Pancreas (tissue), 10 donors: ENCODE measurements around the gene CRYM. TPM values are rescaled to one million over a fixed set of nuclear protein-coding genes. Genes with fewer than 3 reads are reported as not detected.

Experiments
- ATAC-seq, 4 donors: fragments of 200-7000 bp; cut with Tn5 transposase; one replicate each; pipeline versions ENCODE4 v1.8.0 to v1.9.1; 2020; ENCODE audit warnings: mild to moderate bottlenecking in 4 of 4, moderate library complexity in 4 of 4
- DNase-seq, 6 donors: peaks; one replicate each; pipeline ENCODE4 v3.0.0-alpha.2; 2020
- FAIRE-seq: peaks from 2 replicates; lab custom pipeline; 2012; peaks lifted over from hg19 to GRCh38; lab: Jason Lieb, UNC
- H3K27ac ChIP-seq, 4 donors: fragments of 200-600 bp; sonication (generic); 1 replicate in 3 of 4; 2 replicates in 1 of 4; pipeline versions ENCODE4 v1.5.0 to v1.8.0; 2020
- H3K27me3 ChIP-seq, 4 donors: fragments of 200-600 bp; one replicate each; pipeline ENCODE4 v1.8.0; 2021
- H3K36me3 ChIP-seq, 3 donors: fragments of 200-600 bp; sonication (generic) in 1 of 3; one replicate each; pipeline versions ENCODE4 v1.5.0 to v1.8.0; 2020 to 2021
- H3K4me1 ChIP-seq, 3 donors: fragments of 200-600 bp; one replicate each; pipeline ENCODE4 v1.8.0; 2021
- H3K4me3 ChIP-seq, 4 donors: fragments of 200-600 bp; sonication (generic) in 2 of 4; one replicate each; pipeline versions ENCODE4 v1.5.0 to v1.8.0; 2020 to 2021
- H3K9me3 ChIP-seq, 4 donors: fragments of 200-600 bp; one replicate each; pipeline ENCODE4 v1.8.0; 2021
- CTCF ChIP-seq, 4 donors: fragments of 200-600 bp; sonication (generic) in 3 of 4; IDR thresholded peaks; one replicate each; pipeline versions ENCODE4 v1.5.0 to v1.8.0; 2021; ENCODE audit warnings: antibody characterized with exemption in 4 of 4
- WGBS, 2 donors: extraction: QIAGEN DNeasy Blood & Tissue Kit; methylation state at CpG; one replicate each; pipeline ENCODE4 v1.1.7; 2013; 5-methylcytosine and 5-hydroxymethylcytosine counted together
- intact Hi-C, 3 donors: fragments of 100-400 bp; cut with DNase I; formaldehyde crosslinking; loops; one replicate each; pipeline versions ENCODE4 v1.11.1 to v1.14.2; 2022
- polyA plus RNA-seq, 2 donors: library from polyadenylated mRNA; stranded (reverse); fragments of 200-250 nt; gene quantifications; one replicate each; pipeline ENCODE4 v1.2.3, GENCODE V29; 2013
- total RNA-seq, 6 donors: library from RNA; stranded (reverse); fragmentation: NEBNext Ultra II Directional in 4 of 6; extraction: Animal tissue kit (Norgen Biotek cat#: 25700) in 4 of 6; gene quantifications; one replicate each; pipeline versions ENCODE4 v1.2.1 to v1.2.4, GENCODE V29; 2021 to 2023
- donor health status: healthy with polysubstance abuse.
- donor health status: DM: no; HTN: no; CAD: no; lungs with moderate emphysema.
- donor health status: DM: no; HTN: no; CAD: no.
- donor health status: control.
- donor health status: control.
- donor health status: Bipolar disorder and iron deficiency.
- donor health status: DM: yes; HTN: yes; CAD: no.
- donor health status: DM: no; HTN: no; CAD: no.
- donor health status: DM: no; HTN: no; CAD: no.
- donor health status: DM: yes; HTN: yes; CAD: no.

The CRYM gene
- total and polyA plus RNA-seq, 8 donors: 0.09 to 0.22 (median 0.16) TPM; not detected in 3

GRCh38 chr16:21219551-21219950, 58.5 kb downstream of the CRYM start:
- no peak for TF ChIP-seq CTCF (IDR thresholded peaks at IDR 0.05)
- 87 to 96% methylated on average over 2 of the region's 2 CpGs for WGBS, 2 donors
- Histone ChIP-seq H3K36me3 (no peaks in the 10 kb centered on the region), H3K4me1 (no peaks in the 10 kb centered on the region), H3K4me3 (no peak overlapping the region), H3K27ac (no peak overlapping the region), H3K9me3 (no peaks in the 10 kb centered on the region), H3K27me3 (no peaks in the 10 kb centered on the region)
- no peak for FAIRE-seq
- DNase-seq: no peak
- ATAC-seq: no peak
- intact Hi-C loops: loop anchor here in 1 of 3 donors (5.0 kb wide), 1 partner anchor 38 kb away; no protein-coding TSS in a partner anchor

- Histone ChIP-seq H3K9me3 (no peaks in the 10 kb centered on the region), H3K4me3 (no peak overlapping the region), H3K27ac (no peak overlapping the region), H3K4me1 (no peaks in the 10 kb centered on the region), H3K27me3 (no peaks in the 10 kb centered on the region), H3K36me3 (no peaks in the 10 kb centered on the region)
- FAIRE-seq (no peak), ATAC-seq (no peak), DNase-seq (no peak)
- 40 to 41% methylated on average over 7 of the region's 7 CpGs for WGBS, 2 donors
- no peak for TF ChIP-seq CTCF (IDR thresholded peaks at IDR 0.05)
- intact Hi-C loops: loop anchor here in 1 of 3 donors (5.0 kb wide), 1 partner anchor 39 kb away; no protein-coding TSS in a partner anchor
Observed at GRCh38 chr16:21218153-21218552, 59.9 kb downstream of the CRYM start.

- WGBS, 2 donors: 56 to 78% methylated on average over 2 of the region's 2 CpGs
- no peaks in the 10 kb centered on the region for H3K27me3 ChIP-seq
Observed at GRCh38 chr16:21217121-21217520, 61.0 kb downstream of the CRYM start.

GRCh38 chr16:21214086-21214485, 64.0 kb downstream of the CRYM start:
- H3K4me1 ChIP-seq: no peaks in the 10 kb centered on the region
- H3K9me3 ChIP-seq: no peaks in the 10 kb centered on the region
- no peak for DNase-seq
- H3K27ac ChIP-seq: no peak overlapping the region
- FAIRE-seq: no peak
- intact Hi-C loops: no loop called here
- no peak for TF ChIP-seq CTCF (IDR thresholded peaks at IDR 0.05)
- no peaks in the 10 kb centered on the region for H3K36me3 ChIP-seq
- no peaks in the 10 kb centered on the region for H3K27me3 ChIP-seq
- 63 to 68% methylated on average over 4 of the region's 4 CpGs for WGBS, 2 donors
- ATAC-seq: no peak
- no peak overlapping the region for H3K4me3 ChIP-seq

More at GRCh38 chr16:21217121-21217520, 61.0 kb downstream of the CRYM start:
- no peak for TF ChIP-seq CTCF (IDR thresholded peaks at IDR 0.05)
- intact Hi-C loops: loop anchor here in 1 of 3 donors (5.0 kb wide), 1 partner anchor 40 kb away; no protein-coding TSS in a partner anchor
- no peaks in the 10 kb centered on the region for H3K9me3 ChIP-seq
- no peak for FAIRE-seq
- no peak for DNase-seq
- no peaks in the 10 kb centered on the region for H3K36me3 ChIP-seq
- H3K4me3 ChIP-seq: no peak overlapping the region
- no peak for ATAC-seq
- H3K4me1 ChIP-seq: no peaks in the 10 kb centered on the region
- no peak overlapping the region for H3K27ac ChIP-seq

DNA sequence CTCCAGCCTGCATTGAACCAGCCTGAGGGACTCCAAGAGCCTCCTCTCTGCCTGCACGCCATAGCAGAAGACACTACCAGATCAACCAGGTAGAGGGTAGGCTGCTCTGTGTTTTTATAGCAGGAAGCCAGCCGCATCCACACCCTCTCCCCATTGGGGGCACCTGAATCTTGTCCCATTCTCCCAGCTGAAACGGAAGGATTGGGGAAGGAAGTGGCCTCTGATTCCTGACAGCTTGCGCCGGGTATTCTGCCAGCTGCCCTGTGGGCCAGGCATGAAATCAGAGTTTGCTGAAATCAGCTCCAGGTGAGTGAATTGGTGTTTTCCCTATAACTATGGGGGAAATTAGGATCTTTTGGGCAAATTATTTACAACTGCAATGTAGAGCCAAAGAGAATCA, 66.6 kb downstream of the CRYM start, which contains the start of gene ZP2:
Gene ZP2, minus strand, starts transcription at position 89 of the 400 bp plus-strand sequence. Its CDS starts 27 bp downstream, at position 62.
- WGBS, 2 donors: 76 to 77% methylated on average over 5 of the region's 5 CpGs
- no peaks in the 10 kb centered on the region for H3K27me3 ChIP-seq
- H3K27ac ChIP-seq: no peak within 1 kb of the TSS
- H3K36me3 ChIP-seq: no peaks in the 10 kb centered on the region
- FAIRE-seq (no peak), DNase-seq (no peak), ATAC-seq (no peak)
- intact Hi-C loops: no loop called here
- no peaks in the 10 kb centered on the region for H3K9me3 ChIP-seq
- no peak for TF ChIP-seq CTCF (IDR thresholded peaks at IDR 0.05)
- no peaks in the 10 kb centered on the region for H3K4me1 ChIP-seq
- H3K4me3 ChIP-seq: no peak within 1 kb of the TSS
